NAMALWA (cell line): ENCODE data around the gene NAT8.
"Not testable (repeated sequence)": the region's sequence is repeated elsewhere in the genome, so short reads cannot be mapped to it uniquely, and the experiment has no call there.

ENCODE experiments used
- DNase-seq: peaks from one replicate; pipeline ENCODE4 v3.0.0-alpha.2; 2015; ENCODE audit warnings: low spot score

Gene NAT8

DNA sequence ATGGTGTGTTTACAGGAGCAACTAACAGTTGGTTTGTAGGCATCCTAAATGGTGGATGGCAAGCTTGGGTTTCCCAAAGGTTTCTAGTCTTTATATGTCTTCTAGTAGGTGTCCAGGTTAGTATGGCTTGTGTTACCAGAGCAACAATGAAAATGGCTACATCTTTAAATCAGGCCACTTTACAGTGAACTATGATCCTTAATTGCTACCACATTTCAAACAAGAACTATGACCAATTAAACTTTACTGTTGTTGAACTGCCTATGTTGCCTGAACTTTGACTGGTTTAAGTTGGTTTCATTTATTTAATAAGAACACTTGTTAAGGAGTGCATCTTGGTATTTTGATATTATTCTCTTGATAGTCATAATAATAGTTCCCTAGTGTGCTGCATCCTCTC lies 5.2 kb downstream of the NAT8 start:
- DNase-seq = not testable (repeated sequence)

DNA sequence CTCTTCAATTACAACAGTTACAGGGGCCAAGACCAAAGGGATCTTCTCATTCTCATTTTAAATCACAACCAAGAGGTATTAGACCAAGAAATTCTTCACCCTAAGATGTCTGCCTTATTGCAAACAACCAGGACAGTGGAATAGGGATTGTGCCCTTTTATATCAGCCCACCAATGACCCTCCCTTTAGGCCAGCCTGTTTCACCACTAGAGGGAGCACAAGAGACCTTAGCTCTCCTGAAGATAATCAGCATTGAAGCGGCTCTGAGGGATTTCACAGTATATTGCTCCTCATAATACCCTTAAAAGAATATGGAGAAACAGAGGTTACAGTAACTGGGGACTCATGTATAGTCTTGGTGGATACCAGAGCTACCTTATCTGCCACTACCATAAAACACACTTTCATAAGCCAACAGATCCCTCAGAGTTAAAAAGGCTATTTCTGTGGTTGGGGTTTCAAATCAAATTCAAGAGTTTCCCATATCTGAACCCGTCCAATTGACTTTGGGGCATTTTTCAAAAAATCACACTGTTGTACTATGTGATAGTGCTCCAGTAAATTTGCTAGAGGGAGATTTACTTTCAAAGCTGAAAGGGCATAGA lies 11.5 kb downstream of the NAT8 start:
- DNase-seq = peak; percentile 51

DNA sequence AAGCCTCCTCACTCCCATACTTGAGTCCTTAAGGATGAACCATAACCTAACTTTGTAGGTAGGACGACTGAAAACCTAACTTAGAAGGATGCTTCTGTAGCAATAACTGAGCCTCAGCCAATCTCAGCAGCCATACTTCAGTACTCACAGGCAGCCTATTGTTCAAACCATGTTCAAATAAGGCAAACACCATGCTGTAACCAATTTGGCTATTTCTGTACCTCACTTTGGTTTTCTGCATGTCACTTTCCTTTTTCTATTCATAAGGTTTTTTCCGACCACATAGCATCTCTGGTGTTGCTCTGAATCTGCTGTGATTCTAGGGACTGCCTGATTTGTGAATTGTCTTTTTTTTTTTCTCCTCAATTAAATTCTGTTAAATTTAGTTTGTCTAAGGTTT lies 13.7 kb downstream of the NAT8 start:
- not testable (repeated sequence) for DNase-seq

DNA sequence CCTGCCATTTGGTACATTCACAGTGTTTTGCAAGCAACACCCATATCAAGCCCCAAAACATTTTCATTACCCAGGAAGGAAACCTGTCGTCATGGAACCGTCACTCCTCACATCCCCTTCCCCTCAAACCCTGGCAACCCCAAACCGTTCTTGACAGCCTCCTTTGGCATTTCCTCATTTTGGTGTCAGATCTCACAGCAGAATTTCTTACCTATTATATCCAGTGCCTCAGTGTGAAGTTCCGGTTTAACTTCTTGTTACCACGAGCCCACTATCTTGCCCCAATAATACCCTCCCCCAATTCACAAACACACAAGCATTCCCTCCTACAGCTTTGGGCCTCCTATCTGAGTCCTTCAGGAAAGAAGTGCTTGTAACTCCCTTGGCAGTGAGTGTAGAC lies 16.0 kb downstream of the NAT8 start:
- not testable (repeated sequence) for DNase-seq

DNA sequence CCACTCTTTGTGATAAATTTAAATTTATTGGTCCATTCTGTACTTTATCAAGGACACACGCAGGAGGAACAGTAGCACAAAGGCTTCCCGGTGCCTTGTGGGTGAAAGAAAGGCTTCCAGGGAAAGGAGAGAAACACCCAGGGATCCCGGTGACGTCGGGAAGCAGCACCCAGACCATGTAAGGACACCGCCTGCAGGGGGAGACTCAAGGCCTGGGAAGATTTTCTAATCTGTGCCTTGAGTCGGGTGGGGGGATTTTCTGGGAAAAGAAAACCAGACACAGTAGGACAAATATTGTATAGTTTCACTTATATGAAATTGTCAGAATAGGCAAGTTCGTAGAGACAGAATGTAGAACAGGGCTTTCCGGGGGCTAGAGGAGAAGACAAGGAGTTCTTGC lies 17.6 kb downstream of the NAT8 start:
- DNase-seq = not testable (repeated sequence)

DNA sequence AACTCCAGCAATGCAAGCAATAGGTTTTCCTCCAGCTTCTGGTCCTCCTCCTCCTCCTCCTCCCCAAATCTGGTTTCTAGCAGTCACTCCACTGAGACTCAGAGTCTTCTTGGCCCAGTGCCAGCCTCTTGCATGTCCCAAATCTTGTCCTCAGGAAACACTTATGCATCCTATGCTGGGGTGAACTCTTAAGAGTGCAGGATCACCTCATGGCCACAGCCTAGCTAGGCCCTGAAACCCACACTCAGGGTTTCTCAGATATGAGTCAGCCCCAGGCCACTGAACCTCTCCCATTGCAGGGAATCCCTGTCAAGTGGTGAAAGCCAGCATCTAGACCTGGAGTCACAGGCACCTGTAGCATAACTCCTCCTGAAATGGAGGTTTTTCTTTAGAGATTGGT lies 18.2 kb downstream of the NAT8 start:
- DNase-seq = not testable (repeated sequence)

DNA sequence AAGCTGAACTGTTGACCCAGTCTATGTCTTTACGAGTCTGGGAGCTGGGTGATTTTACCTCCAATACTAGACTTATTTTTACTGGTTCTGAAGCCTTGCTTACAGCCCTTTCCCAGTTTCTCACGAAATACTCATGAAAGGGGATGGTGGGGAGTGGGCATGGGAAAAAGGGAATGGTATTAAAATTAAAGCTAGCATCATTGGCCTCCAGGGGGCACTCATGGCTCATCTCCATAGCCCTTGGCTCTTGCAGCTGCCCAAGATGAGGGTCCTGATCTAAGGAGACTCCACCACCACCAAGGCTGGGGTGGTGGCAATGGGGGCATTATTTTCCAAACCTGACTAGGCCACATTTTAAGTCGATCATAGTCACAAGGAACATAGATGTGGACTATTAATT lies 22.3 kb downstream of the NAT8 start:
- DNase-seq = peak; percentile 11

DNA sequence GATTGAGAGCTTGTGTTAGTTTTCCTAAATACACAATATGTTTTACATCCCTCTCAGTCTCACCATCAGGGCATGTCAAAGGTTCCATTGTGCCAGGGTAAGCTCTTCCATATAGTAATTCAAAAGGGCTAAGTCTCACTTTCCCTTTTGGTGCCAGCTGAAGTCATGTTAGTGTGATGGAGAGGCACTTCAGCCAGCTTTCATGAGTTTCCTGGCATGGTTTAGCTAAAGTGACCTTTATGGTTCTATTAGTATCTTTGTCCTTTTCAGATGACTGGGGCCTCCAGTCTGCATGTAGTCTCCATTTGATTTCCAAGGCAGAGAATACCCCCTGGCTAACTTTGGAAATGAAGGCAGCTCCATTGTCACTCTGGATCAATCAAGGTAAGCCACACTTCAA lies 27.2 kb downstream of the NAT8 start:
- no peak for DNase-seq

DNA sequence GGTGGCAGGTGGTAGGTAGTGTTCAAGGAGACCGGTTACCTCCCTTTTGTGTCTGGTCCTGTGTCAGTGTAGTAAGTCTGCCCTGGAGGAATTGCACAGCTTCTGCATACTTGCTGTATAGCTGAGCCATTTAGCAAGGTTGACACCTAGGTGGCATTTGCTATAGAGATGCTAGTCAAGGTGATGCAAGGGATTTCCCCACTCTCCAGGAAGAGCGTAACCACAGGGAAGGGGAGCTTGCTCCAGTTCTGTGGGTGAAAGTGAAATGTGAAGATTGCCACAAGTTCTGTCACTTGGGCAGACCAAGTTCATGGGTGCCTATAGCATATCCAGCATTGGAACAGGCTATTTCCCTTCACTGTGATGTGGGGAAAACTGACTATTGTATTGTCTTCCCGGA lies 28.1 kb downstream of the NAT8 start:
- no peak for DNase-seq

DNA sequence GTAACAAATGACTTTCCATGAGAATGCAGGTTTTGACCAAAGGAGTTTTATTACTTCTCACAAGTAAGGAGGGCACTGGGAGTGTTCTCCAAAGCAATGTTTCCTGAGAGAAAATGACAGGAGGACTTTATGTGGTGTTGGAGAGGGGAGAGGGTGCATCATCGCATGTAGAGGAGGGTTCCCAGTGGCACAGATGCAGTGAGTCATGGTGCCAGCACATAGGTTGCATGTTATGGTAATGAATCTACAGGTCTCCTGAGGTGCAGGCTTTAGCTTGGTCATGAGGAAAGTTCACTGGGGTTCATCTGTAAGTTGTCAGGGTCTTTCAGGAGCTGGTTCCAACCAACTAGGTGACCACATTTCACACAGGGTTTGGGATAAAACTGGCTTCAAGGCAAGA lies 30.4 kb downstream of the NAT8 start:
- DNase-seq = no peak

DNA sequence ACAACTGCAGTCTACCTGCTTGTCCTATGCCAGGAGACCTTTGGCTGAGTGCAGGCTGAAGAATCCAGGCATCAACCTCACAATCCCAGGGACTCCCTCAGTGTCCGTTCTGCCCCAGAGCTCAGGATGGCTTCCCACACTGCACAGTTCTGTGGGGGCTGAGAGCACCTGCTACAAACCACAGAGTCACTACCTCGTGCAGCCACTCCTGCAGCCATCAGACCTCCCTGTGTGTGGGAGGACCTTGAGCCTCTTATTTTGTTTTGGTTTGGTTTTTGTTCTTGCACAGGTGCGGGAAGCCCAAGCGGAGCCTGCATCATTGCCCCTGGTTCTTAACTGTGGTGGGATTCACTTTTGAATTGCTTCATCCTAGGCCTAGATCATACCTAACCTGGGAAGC lies 31.0 kb downstream of the NAT8 start:
- no peak for DNase-seq

DNA sequence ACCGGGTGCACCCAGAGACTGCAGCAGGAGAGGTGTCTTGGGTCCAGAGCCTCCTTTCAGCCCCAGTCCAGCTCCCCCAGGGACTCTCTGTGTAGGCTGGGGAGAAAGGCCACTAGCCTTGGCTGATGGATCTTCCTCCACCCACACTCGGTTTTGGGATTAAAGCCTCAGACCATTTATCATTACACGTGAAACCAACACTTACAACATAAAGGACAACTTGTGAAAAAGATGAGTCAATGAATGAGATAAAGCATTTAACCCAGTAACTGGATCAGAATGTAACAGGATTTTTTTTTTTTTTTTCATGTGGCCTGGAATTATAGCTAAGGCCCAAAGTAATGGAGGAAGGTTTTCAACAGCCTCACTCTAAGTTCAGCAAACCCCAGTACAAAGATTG lies 32.1 kb downstream of the NAT8 start:
- no peak for DNase-seq

DNA sequence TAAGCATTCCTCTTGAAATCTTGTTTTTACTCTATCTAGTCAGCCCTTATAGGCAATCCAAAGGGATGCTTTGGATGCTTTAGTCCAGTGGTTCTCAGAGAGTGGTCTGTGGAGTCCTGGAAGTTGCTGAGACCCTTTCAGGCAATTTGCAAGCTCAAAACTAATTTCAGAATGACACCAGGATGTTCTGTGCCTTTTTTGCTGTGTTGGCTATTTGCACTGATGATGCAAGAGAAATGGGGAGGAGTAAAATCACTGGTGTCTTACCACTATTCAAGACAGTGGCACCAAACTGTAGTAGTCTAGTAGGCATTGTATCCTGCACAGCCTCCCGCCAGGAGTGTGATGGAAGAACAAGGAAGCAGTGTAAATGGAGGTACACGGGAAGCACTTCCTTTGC lies 37.6 kb downstream of the NAT8 start:
- DNase-seq = not testable (repeated sequence)

DNA sequence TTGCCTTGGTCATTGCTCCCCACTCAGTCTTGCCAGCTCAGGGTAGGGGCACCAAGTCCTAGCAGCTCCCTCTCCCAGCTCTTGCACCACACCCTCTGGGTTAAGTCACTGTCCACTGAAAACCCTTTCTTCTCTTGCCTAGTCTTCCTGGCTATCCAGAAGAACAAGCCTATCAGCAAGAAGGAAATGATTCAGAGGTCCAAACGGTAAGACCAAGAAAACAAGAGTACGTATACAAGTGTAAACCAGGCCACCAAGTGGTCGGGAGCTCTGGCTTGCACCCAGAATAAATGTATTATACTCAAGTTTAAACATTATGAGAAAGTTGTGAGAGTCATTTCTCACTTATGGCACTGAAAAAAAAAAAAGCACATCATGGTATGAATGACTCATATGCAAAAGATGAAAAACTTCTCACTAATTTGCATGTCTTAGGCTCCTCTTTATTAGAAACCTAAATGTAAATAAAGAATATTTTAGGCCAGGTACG lies 39.1 kb downstream of the NAT8 start:
- not testable (repeated sequence) for DNase-seq

DNA sequence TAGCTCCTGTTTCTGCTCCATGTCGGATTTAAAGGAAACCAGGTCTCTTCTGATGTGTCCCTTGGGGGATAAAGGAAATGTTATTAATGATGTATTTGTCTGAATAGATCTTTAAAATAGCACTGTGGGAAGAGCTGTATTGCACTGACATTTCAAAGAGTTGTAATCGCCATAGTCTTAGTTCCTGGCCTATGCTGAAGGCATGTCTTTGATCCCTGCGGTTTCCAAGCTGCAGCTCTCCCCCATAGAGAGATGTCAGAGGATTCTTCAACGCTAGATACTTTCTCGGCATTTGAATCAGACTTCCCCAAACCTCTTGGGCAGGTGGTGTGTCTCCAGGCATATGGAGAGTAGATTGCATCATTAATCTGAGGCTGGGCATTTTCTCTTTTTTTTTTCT lies 40.4 kb downstream of the NAT8 start:
- DNase-seq = no peak

DNA sequence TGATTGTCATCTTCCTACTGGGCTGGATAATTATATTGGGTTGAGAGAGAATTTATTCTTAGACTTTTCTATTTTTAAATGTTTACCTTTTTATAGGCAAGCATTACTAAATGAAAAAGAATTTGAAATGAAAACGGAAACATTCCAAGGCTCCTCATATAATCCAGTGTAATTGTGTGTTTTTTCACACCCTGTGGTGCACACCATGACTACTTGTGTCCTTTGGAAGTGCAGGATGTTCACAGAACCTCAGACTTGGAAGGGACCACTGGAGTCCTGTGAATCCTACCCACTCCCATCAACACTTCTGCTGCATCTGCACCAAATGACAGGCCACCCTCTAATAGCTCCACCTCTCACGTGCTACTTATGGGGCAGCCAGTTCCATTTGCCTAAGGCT lies 48.0 kb downstream of the NAT8 start:
- DNase-seq = no peak

DNA sequence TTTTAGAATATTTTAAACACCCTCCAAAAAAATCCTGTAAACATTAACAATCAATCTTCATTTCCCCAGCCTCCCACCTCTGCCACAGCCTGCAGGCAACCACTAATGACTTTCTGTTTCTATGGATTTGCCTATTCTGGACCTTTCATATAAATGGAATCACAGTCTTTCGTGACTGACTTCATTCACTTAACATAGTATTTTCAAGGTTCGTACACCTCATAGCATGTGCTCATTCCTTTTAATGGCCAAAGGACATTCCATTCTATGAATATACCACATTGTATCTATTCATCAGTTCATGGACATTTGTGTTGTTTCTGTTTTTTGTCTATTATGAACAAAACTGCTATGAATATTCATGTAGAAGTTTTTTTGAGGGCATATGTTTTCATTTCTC lies 48.5 kb downstream of the NAT8 start:
- no peak for DNase-seq
